ENCODE measurements around the gene TRIM47. TPM values are rescaled to one million over a fixed set of nuclear protein-coding genes. Genes with fewer than 3 reads are reported as not detected.

TRIM47 gene
- total RNA-seq, 1 experiment from 2014 or later = 86.7 TPM

- DNase-seq (ENCODE audit: low read depth, low spot score) (no peak), ATAC-seq (no peak)
- peak overlapping the region; percentile 86 for H3K9ac ChIP-seq (ENCODE audit: low read length)
- H3K79me2 ChIP-seq (ENCODE audit: insufficient read depth, low read length) = no peaks in the 10 kb centered on the region
- TF ChIP-seq MAX (IDR thresholded peaks at IDR 0.05) (no peak), EZH2phosphoT487 (IDR thresholded peaks at IDR 0.05; ENCODE audit: borderline replicate concordance) (no peak), ZBTB33 (IDR thresholded peaks at IDR 0.05; ENCODE audit: extremely low read depth, insufficient replicate concordance, low read length) (no peak), CEBPB (IDR thresholded peaks at IDR 0.05; ENCODE audit: low read depth) (no peak), SIN3A (IDR thresholded peaks at IDR 0.05; ENCODE audit: low read depth) (no peak), EGR1 (IDR thresholded peaks at IDR 0.05; ENCODE audit: low read depth) (no peak), POLR2A (IDR thresholded peaks at IDR 0.05; ENCODE audit: borderline replicate concordance, extremely low read depth, insufficient read depth, insufficient read length) (no peak), CTCF (IDR thresholded peaks at IDR 0.05 in 2 of 3, conservative IDR thresholded peaks at IDR 0.05 in 1 of 3; ENCODE audit: borderline replicate concordance in 1 of 3, insufficient read depth in 1 of 3, low read depth in 2 of 3, low read length in 2 of 3) (no peak), ZNF274 (IDR thresholded peaks at IDR 0.05; ENCODE audit: low read depth, low read length) (no peak), EZH2 (IDR thresholded peaks at IDR 0.05) (no peak), ZFX (IDR thresholded peaks at IDR 0.05) (no peak), FOSL1 (IDR thresholded peaks at IDR 0.05; ENCODE audit: low read depth) (no peak), SP1 (IDR thresholded peaks at IDR 0.05; ENCODE audit: low read depth) (no peak), CBX3 (IDR thresholded peaks at IDR 0.05; ENCODE audit: low read depth) (no peak), YY1 (IDR thresholded peaks at IDR 0.05; ENCODE audit: extremely low read depth, insufficient replicate concordance, low read depth, low read length) (no peak), ATF3 (IDR thresholded peaks at IDR 0.05) (no peak), TCF7L2 (IDR thresholded peaks at IDR 0.05; ENCODE audit: borderline replicate concordance, extremely low read depth, insufficient read depth, insufficient read length) (no peak), ELF1 (IDR thresholded peaks at IDR 0.05; ENCODE audit: borderline replicate concordance, low read depth) (no peak)
- no peaks in the 10 kb centered on the region for H3K27me3 ChIP-seq (ENCODE audit: insufficient read depth, low read length)
- no peaks in the 10 kb centered on the region for H3K9me2 ChIP-seq (ENCODE audit: insufficient read depth)
- H3K4me3 ChIP-seq (replicated peaks in 1 of 2; ENCODE audit: low read depth in 1 of 2, low read length in 2 of 2) = no peak overlapping the region
- peak overlapping the region; percentile 99; the same call in 1 of the 2 replicates for H3K4me2 ChIP-seq (ENCODE audit: low read length)
- BruUV-seq (replicated peaks) = no TSS peak
- intact Hi-C loops (cut with micrococcal nuclease) = no loop called here
- H3K36me3 ChIP-seq (ENCODE audit: control insufficient read depth in 1 of 2, insufficient read depth in 2 of 2, low read length in 2 of 2) = peaks cover 25 to 27% of the 10 kb centered on the region in 2 experiments; a peak in 3 of 4 replicates
- peaks cover 33 to 63% of the 10 kb centered on the region in 2 experiments for H3K4me1 ChIP-seq (ENCODE audit: control insufficient read depth in 1 of 2, insufficient read depth in 2 of 2, low read length in 2 of 2)
- ChIA-PET RAD21 (ENCODE audit: low non-redundant PET in 1 of 2, low total read pairs in 2 of 2, uncharacterized antibody in 2 of 2, unreplicated experiment in 2 of 2) (interaction anchor here in 1 of 2 experiments (0.5 kb wide), 1 partner anchor 57 kb away, joined by 3 read pairs; no protein-coding TSS in a partner anchor), CTCF (interaction anchor here (1.7 to 3.3 kb wide), 5 partner anchors 9 to 20 kb away, joined by 9 to 46 read pairs (median 15); partner anchors contain the start of gene WBP2), POLR2A (interaction anchor here (1.2 to 3.3 kb wide), 3 partner anchors 9 to 67 kb away, joined by 4 to 42 read pairs (median 26); partner anchors contain the start of gene WBP2)
- H3K9me3 ChIP-seq (ENCODE audit: control insufficient read depth in 1 of 2, insufficient read depth in 1 of 2, low read depth in 1 of 2, low read length in 2 of 2) = no peaks in the 10 kb centered on the region
- H2AFZ ChIP-seq (ENCODE audit: low read depth, low read length, poor library complexity, severe bottlenecking) = no peak overlapping the region
- no peaks in the 10 kb centered on the region for H4K20me1 ChIP-seq (ENCODE audit: insufficient read depth)
- peak overlapping the region; percentile 88 for H3K27ac ChIP-seq (ENCODE audit: low read depth, low read length)
These were observed 31.4 kb downstream of the TRIM47 start for GRCh38 chr17:75846692-75847613.

Data from HCT116 (cell line).